Loucy (cell line): ENCODE measurements around the gene UNC5A.

Source experiments
- CTCF ChIP-seq: fragments of 200-600 bp; sonication (generic); conservative IDR thresholded peaks from 2 replicates; pipeline ENCODE4 v1.5.1; 2014; ENCODE audit warnings: mild to moderate bottlenecking, antibody characterized with exemption, low read length
- EZH2phosphoT487 ChIP-seq: fragments of 200-600 bp; IDR thresholded peaks from 2 replicates; pipeline ENCODE4 v1.6.1; 2018; ENCODE audit warnings: antibody characterized with exemption, mild to moderate bottlenecking, moderate library complexity, borderline replicate concordance

GRCh38 chr5:176864755-176865154, 54.4 kb downstream of the UNC5A start:
- TF ChIP-seq CTCF (no peak), EZH2phosphoT487 (no peak)
